Dermis blood vessel endothelial cell (primary cell): ENCODE results near the gene IFITM1. TPM values are rescaled to one million over a fixed set of nuclear protein-coding genes. Genes with fewer than 3 reads are reported as not detected.
A peak's percentile ranks its signal among the peaks of the same experiment; 100 is the strongest.
"Not testable (repeated sequence)": the region's sequence is repeated elsewhere in the genome, so short reads cannot be mapped to it uniquely, and the experiment has no call there.

Experiments
- DNase-seq: peaks from one replicate; pipeline ENCODE4 v3.0.0; 2010
- total RNA-seq: library from RNA; depleted of rRNA; stranded (reverse); fragments of >200 nt; gene quantifications from 2 replicates; pipeline ENCODE4 v1.2.3, GENCODE V29; 2014

IFITM1 gene
- total RNA-seq, 1 donor from 2014 or later = 3.4 TPM

DNA sequence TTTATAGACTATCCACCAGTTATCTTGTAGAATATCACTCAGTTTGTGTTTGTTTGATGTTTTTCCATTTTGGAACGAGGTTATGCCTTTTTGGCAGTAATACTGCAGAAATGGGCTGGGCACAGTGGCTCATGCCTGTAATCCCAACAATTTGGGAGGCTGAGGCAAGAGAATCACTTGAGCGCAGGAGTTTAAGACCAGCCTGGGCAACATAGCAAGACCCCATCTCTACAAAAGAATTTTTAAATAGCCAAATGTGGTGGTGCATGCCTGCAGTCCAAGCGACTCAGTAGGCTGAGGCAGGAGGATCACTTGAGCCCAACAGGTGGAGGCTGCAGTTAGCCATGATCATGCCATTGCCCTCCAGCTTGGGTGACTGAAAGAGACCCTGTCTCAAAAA is 32.7 kb downstream of the IFITM1 start:
- DNase-seq = no peak

DNA sequence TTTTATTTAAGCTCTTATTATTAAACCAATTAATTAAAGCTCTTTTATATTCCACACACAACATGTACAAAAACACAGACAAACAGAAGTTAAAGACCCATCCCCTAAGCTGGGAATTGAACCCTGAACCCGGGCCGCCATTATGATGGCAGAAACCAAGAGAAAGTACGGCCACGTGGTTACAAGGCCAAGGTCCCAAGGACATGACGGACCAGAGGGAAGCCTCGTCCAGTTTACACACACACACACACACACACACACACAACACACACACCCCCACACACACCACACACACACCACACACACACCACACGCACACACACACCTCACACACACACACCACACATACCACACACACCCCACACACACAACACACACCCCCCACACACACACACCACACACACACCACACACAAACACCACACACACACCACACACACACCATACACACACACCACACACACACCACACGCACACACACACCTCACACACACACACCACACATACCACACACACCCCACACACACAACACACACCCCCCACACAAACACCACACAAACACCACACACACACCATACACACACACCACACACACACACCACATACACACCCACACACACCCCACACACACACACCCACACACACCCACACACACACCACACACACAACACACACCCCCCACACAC is 35.6 kb downstream of the IFITM1 start:
- DNase-seq = not testable (repeated sequence)

DNA sequence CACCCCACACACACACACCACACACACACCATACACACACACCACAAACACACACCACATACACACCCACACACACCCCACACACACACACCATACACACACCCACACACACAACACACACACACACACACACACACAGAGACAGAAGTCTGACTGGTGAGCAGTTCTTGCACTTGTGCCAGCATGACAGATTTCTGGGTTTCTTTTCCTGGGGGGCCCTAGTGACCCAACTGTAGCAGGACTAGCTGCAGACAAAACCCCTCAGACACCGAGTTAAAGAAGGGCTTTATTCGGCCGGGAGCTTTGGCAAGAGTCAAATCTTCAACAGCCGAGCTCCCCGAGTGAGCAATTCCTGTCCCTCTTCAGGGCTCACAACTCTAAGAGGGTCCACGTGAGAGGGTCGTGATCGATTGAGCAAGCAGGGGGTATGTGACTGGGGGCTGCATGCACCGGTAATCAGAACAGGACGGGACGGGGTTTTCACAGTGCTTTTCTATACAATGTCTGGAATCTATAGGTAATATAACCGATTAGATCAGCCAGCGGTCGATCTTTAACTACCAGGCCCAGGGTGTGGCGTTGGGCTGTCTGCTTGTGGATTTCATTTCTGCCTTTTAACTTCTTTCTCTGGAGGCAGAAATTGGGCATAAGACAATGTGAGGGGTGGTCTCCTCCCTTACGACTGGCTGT is 36.3 kb downstream of the IFITM1 start:
- not testable (repeated sequence) for DNase-seq

DNA sequence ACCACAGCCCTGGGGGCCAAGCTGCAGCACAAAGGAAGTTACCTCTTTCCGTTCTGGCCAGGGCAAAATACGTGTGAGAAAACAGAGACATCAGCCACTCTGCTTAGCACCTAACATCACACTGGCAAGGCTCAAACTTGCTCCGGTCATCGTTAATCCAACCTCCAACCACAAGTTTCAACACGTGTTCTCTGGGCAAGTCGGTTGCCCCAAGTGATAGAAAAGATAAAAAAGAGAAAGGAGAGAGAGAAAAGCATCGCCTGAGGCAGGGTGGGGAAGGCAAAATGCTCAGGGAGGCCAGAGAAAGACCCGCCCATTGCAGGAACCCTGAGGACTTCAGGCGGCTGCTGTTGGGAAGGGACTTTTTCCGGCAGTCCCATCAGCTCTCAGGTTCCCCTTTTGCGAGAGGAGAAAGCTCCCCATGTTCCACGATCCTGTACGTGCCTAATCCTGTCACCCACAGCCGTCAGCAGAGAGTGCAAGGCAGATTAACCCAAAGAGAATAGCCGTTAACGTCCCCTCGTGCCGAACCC is 36.9 kb downstream of the IFITM1 start:
- no peak for DNase-seq

DNA sequence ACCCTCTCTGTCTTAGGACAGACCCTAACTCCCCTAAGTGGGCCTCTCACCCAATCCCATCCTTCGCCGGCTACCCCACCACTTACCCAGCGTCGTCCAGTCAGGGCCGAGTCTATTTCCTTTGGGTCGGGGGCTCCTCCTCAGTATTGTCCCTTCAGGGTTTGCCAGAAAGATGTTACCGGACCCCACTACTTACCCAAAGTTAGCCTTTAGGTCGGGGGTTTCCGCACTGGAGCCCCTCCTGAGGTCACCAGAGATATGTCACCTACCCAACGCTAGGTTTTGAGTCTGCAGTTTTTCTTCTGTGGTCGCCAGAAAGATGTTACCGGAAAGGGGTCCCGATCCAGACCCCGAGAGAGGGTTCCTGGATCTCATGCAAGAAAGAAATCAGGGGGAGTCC is 37.6 kb downstream of the IFITM1 start:
- no peak for DNase-seq

DNA sequence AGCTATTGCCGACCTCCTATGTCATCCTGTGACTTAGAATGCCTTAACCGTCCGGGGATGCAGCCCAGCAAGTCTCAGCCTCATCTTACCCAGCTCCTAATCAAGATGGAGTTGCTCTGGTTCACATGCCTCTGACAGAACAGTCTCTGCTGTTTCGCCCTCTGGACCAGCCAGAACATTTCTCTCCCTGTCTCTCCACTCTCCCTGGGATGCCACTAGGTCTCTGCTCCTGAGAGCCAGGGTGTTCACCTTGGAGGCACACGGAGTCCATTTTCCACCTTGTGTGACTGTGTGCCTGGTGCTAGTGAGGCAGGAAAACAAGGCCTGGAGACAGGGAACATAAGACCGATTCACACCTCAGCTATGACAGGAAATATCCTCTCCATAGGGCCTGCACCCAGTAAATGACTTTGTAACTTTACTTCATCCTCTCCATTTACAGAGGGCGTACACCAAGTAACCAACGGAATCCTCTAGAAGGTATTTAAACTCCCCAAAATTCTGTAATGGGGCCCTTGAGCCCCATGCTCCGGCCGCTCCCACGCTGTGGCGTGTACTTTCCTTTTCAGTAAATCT is 38.7 kb downstream of the IFITM1 start:
- no peak for DNase-seq

DNA sequence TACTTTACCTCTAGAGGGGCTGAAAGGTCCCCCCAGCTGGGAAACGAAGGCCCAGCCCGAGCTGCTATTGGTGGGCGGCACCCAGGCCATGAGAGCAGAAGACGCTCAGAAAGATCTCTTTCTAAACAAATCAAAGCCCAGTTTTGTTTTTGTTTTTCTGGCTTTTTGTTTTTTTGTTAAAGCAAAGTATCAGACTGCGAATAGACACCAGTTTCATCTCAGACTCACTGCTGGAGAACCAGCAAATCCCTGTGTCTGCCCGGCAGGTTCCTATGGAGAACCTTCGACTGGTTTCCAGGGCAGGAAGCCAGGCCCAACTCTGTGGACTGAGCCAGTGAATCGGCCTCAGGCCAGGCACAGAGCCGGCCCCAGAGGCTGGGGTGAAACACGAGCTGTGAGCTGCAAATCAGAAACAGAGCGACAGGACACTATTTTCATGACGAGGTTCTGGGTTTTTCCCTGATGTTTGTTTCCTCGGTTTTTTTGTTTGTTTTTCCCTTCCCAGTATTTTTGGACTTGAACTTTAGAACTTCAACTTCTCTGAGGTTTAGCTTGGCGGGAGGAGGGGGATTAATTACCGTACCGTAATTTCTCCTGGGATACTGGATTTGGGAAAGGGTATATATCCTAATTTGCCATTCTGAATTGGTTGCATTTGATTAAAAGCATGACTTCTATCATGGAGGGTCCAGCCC is 39.5 kb downstream of the IFITM1 start:
- DNase-seq = peak; percentile 55

DNA sequence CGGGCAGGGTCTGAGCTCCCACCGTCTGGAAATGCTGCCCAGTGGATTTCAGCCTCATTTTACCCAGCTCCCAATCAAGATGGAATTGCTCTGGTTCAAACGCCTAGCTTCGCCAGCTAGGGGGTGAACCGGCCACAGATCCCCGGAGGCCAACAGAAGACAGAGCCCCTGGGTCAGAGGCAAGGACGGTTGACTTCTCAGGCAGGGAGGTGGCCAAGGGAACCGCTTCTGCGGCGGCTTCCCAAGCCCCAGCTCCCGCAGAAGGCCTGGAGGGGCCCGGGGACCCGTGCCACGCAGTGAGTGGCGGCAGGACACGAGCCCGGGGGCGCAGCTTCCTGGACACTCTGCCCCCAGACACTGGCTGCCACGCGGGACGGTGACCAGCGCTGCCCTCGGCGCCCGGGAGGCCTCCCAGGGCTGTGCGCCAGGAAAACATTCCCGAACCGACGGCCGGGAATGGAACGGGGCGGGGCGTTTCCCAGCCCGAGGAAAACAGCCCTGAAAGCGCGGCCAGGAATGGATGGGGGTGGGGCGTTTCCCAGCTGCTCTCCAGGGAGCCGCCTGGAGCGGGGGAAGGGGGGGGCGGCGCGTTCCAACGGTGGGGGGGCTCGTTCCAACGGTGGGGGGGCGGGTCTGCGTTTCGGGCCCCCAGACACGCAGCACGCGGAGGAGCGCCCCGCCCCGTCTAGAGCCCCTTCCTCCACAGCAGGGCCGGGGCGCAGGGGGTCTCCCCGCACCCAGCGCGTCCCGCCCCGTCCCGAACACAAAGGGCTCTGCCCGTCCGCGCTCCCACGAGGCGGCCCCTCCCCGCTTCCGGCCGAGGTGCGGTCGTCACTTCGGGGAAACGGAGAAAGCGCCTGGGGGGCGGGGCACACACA is 42.0 kb downstream of the IFITM1 start:
- DNase-seq = peak; percentile 96

DNA sequence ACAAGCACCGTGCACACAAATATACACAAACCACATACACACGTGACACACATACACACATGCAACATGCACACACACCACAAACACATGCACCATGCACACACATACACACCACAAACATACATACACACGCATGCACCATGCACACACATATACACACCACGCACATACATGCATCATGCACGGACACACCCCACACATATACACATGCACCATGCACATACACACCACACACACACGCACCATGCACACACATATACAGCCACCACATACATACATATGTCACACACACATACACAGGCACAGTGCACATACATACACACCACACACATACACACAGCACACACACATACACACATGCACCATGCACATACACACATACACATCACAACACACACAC is 42.8 kb downstream of the IFITM1 start:
- no peak for DNase-seq

DNA sequence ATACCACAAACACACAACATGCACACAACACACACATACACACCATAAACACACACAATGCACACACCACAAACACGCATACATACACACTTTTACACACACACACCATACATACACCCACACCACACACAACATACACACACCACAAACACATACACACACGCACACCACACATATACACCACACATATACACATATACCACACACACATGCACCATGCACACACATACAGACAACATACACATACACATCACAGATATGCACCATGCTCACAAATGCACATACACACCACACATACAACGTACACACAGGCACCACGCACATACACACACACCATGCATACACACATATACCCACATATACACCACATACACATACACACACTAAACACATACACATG is 43.7 kb downstream of the IFITM1 start:
- DNase-seq = no peak

DNA sequence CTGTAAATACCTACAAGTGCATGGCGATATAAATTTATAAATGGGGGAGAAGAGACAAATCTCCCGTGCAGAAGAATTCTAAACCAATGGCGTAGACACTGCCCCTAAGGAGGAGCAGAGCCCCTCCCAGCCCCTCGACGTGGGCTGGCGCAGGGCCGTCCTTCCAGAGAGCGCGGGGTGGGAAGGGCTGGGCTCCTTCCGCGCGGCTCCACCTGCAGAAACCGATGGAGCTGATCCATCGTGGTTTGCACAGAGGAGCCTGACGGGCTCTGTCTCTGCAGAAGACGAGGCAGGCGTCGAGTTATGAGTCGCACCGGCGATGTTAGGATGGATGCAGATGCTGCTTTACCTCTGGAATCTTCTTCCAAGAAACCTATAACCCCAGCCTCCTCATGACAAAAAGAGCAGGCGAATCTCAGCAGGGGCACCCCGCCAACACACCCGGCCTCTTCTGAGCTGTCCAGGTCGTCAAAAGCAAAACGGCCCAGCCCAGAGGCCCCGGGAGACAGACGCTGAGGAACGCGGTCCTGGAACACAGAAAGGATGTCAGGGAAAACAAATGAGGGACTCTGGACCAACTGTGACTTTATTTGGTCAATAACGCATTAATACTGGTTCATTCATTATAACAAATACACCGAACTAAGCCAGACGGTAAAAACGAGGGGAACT is 44.4 kb downstream of the IFITM1 start:
- DNase-seq = no peak

DNA sequence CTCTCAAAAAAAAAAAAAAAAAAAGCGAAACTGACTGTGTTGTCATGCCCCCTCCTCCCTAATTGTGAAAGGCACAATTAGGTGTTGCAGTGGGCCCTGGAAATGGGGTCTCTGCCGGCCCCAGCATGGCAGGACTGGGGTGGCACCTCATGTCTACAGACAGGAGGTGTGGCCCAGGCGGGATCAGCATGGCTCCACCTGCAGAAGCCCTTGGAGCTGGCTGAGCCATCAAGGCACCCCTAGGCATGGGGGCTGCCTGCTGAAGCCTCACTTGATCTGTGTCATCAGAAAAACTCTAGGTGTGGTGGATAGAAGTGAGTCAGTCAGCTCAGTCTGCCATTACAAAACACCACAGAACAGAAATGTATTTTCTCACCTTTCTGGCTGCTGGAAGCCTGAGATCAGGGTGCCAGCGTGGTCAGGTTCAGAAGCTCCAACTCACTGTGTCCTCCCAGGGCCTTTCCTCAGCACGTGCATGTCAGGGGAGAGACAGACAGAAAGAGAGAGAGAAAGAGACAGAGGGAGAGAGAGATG is 45.4 kb downstream of the IFITM1 start:
- no peak for DNase-seq

DNA sequence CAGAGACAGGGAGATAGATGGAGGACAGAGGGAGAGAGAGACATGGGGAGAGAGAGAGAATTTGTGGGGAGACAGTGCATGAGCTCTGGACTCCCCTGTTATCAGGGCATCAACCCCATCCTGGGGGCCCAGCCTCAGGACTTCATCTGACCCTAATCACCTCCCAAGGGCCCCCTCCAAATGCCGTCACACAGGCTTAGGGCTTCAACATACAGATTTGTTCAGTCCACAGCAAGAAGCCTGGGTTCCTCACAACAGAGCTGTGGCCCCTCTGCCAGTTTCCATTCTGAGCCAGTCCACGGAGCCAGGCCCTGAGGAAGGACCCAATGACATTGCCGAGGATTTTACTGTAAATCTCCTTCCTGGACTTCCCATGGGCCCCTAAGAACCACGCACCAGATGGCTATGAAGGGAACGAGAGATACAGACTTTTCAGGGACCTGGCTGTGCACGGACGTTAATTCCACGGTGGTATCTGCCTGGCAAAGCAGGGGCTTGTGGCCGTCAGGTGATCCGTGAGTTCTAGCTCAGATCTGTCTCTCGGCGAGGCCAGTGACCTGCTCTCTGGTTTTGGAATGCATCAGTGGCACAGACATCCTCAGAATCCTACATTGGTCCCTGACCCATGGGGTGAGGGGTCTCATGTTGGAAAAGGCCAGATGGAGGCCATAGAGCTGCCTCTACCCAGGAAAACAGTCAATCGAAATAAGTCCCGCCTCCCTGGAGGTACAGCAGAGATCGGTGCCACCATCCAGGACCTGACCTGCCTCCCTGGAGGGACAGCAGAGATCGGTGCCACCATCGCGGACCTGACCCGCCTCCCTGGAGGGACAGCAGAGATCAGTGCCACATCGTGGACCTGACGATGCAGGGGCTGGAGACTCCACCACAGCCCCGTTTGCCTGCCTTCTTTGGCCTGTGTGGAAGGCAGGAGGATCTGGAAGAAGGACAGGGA is 46.8 kb downstream of the IFITM1 start:
- no peak for DNase-seq

DNA sequence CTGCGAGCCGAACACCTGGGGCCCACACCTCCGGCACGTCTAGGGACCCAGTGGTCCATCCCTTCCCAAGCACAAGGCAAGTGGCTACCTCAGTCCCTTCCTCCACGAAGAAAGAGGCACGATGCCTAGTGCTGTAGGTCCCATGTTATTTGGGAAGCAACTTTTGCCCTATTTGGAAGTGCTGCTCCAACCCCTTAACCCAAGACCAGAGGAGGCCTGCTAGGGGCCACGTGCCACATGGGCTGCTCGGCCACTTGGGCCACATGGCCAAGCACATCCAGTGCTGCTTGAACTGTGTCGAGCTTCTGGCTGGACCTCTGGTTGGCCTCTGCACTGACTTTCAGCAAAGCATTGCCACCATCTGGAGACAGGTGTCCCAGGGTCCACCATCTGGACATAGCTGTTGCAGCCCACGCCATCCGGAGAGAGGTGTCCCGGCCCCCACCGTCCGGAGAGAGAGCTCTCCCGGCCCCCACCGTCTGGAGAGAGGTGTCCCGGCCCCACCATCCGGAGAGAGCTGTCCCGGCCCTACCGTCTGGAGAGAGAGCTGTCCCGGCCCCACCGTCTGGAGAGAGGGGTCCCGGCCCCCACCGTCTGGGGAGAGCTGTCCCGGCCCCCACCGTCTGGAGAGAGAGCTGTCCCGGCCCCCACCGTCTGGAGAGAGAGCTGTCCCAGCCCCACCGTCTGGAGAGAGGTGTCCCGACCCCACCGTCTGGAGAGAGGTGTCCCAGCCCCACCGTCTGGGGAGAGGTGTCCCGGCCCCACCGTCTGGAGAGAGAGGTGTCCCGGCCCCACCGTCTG is 49.0 kb downstream of the IFITM1 start:
- no peak for DNase-seq

DNA sequence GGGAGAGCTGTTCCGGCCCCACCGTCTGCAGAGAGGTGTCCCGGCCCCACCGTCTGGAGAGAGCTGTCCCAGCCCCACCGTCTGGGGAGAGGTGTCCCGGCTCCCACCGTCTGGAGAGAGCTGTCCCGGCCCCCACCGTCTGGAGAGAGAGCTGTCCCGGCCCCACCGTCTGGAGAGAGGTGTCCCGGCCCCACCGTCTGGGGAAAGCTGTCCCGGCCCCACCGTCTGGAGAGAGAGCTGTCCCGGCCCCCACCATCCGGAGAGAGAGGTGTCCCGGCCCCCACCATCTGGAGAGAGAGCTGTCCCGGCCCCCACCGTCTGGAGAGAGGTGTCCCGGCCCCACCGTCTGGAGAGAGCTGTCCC is 49.6 kb downstream of the IFITM1 start:
- DNase-seq = not testable (repeated sequence)

DNA sequence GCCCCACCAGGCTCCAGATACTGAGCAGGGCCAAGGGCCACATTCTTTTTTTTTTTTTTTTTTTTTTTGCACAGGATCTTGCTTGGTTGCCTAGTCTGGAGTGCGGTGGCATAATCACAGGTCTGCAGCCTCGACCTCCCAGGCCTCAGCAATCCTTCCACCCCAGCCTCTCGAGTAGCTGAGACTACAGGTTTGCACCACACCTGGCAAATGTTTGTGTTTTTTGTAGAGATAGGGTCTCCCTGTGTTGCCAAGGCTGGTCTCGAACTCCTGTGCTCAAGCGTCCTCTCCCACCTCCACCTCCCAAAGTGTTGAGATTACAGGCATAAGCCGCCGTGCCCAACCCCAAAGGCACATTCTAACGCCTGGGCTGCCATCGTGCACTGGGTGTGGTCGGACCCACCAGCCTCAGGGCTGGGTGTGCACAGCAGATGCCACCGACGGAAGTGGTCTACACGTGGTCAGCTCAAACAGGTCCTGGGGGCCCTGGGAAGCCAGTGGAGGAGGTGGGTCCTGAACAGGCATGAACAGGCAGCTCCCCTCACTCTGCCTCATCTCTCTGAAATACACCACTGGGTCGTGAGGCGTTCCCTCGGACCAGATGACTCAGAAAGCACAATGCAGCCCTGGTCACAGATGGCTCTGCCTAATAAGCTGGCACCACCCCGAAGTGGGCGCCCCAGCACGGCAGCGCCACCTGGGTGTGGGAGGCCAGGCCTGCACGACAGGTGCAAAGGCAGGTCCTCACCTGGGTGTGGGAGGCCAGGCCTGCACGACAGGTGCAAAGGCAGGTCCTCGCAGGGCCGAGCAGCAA is 50.3 kb downstream of the IFITM1 start:
- peak; percentile 44 for DNase-seq
